Thyroid gland (tissue), 4 donors: ENCODE data around the gene PCCA.

ENCODE experiments used
- POLR2A ChIP-seq, 2 donors: fragments of 450-650 bp; IDR thresholded peaks; one replicate each; pipeline ENCODE4 v1.6.1; 2017; ENCODE audit warnings: antibody characterized with exemption in 2 of 2, mild to moderate bottlenecking in 2 of 2, moderate library complexity in 1 of 2
- TF ChIP-seq, protein P1 (sequence below), 6 experiments: fragments of 200-600 bp in 3 of 6; fragments of 450-650 bp in 3 of 6; sonication (generic) in 3 of 6; IDR thresholded peaks; one replicate each; pipeline ENCODE4 v1.5.1; 2016 to 2019; ENCODE audit warnings: antibody characterized with exemption in 6 of 6, mild to moderate bottlenecking in 2 of 6, inconsistent platforms in 1 of 6, moderate library complexity in 1 of 6

DNA sequence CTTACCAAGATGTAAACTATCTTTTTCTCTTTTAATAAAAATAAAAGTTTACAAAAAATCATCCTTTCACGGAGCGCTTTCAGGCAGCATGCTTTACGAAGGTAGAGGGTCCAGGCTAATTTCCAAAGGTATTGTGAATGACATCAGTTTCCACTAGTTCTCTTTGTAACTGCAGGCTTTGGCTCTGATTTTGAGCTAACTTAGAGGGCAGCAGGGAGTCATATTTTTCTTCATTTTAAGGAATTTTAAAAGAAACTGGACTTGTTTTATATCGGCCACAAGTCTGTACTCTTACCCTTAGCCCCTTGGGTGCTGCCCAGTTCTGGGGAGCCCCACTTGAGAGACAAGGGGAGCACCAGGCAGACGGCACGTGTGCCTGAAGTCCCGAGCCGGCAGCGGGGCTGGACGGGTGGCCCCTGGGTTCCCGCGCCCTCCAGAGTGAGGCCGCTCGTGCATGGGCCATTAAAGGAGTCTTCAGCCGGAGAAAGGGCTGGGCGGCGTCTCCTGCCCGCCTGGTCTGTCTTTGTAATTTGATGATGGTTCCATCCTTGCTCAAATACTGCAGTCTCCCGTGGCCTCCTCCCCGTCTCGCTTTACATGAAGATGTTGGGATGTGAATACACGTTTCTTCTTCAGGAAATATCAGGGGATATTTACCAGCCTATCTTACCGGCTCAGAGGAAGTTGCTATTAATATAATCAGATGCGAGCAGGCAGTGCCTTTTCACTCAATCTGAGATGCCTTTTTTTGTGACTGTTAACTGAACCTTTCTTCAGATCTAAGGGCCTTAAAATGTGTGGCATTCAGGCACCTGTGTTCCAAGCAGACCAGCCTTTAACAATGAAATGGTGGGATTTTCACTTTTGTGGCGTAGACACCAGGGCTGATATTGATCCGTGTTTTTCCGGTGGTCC is 432.3 kb downstream of the PCCA start:
- no peak for TF ChIP-seq POLR2A (IDR thresholded peaks at IDR 0.05)
- TF ChIP-seq, protein P1, sequence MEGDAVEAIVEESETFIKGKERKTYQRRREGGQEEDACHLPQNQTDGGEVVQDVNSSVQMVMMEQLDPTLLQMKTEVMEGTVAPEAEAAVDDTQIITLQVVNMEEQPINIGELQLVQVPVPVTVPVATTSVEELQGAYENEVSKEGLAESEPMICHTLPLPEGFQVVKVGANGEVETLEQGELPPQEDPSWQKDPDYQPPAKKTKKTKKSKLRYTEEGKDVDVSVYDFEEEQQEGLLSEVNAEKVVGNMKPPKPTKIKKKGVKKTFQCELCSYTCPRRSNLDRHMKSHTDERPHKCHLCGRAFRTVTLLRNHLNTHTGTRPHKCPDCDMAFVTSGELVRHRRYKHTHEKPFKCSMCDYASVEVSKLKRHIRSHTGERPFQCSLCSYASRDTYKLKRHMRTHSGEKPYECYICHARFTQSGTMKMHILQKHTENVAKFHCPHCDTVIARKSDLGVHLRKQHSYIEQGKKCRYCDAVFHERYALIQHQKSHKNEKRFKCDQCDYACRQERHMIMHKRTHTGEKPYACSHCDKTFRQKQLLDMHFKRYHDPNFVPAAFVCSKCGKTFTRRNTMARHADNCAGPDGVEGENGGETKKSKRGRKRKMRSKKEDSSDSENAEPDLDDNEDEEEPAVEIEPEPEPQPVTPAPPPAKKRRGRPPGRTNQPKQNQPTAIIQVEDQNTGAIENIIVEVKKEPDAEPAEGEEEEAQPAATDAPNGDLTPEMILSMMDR (IDR thresholded peaks at IDR 0.05) = no peak
